Fibroblast of pulmonary artery (primary cell): ENCODE results near the gene CDK17.
"Not testable (repeated sequence)": the region's sequence is repeated elsewhere in the genome, so short reads cannot be mapped to it uniquely, and the experiment has no call there.

Source experiments
- DNase-seq: peaks from one replicate; pipeline ENCODE4 v3.0.0-alpha.2; 2010; ENCODE audit warnings: low read depth
- H3K4me3 ChIP-seq: replicated peaks from 2 replicates; pipeline ENCODE4 v1.5.1; 2011; ENCODE audit warnings: low read depth, mild to moderate bottlenecking, control low read depth, low read length, moderate library complexity
- CTCF ChIP-seq: IDR thresholded peaks from 2 replicates; pipeline ENCODE4 v1.5.1; 2011; ENCODE audit warnings: mild to moderate bottlenecking, control low read depth, low read length, inconsistent platforms; ENCODE audit errors: missing control alignments

CDK17 gene

DNA sequence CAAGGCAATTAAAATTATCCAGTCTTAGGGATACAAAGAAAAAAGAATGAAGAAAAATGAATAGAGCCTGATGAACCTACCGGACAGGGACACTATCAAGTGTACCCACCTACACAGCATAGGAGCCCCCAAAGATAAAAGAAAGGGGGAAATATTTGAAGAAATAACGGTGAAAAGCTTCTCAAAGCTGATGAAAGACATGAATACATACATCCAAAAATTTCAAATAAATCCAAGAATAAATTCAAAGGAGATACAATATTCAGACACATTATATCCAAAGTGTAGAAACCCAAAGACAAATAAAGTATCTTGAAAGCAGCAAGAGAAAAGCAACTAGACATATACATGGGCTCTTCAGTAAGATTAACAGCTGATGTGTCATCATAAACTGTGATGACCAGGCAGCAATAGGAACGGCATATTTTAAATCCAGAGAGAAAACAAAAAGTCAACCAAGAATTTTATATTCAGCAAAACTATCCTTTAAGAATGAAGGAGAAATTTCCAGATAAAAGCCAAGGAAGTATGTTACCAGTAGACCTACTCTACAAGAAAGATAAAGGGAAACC is 56.0 kb downstream of the CDK17 start:
- DNase-seq: no peak
- no peak overlapping the region for H3K4me3 ChIP-seq
- TF ChIP-seq CTCF: no peak

GRCh38 chr12:96343347-96343954 is 56.8 kb downstream of the CDK17 start:
- TF ChIP-seq CTCF: no peak
- H3K4me3 ChIP-seq: no peak overlapping the region
- DNase-seq: peak; percentile 57

- DNase-seq, H3K4me3 ChIP-seq: not testable (repeated sequence)
These were observed 60.6 kb downstream of the CDK17 start for GRCh38 chr12:96339666-96340065.

DNA sequence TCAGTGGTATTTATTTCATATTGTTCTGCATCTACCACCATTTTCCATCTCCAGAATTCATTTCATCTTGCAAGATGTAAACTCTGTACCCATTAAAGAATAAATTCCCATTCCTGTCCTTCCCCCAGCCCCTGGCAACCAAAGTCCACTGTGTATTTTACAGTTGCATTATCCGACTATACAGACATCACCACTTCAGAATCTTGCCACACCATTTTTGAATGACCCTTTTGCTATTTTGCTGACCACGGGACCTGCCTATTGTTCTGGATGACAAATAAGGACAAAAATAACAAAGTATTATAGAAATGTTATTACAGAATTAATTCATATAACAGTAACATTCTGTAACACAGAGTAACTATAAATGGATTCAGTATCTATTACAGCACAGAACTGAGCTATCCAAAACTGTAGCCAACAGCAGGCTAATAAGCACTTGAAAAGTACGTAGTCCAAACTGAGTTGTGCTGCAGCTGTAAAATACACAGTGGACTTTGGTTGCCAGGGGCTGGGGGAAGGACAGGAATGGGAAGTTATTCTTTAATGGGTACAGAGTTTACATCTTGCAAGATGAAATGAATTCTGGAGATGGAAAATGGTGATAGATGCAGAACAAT is 61.3 kb downstream of the CDK17 start:
- no peak for TF ChIP-seq CTCF
- no peak for DNase-seq
- no peak overlapping the region for H3K4me3 ChIP-seq

- no peak for DNase-seq
- no peak for TF ChIP-seq CTCF
- H3K4me3 ChIP-seq: no peak overlapping the region
These were observed 62.3 kb downstream of the CDK17 start for GRCh38 chr12:96337953-96338352.

GRCh38 chr12:96336489-96336888 is 63.8 kb downstream of the CDK17 start:
- TF ChIP-seq CTCF: no peak
- DNase-seq: no peak
- H3K4me3 ChIP-seq: no peak overlapping the region

GRCh38 chr12:96335270-96335669 is 65.0 kb downstream of the CDK17 start:
- no peak overlapping the region for H3K4me3 ChIP-seq
- no peak for TF ChIP-seq CTCF
- no peak for DNase-seq
